ENCODE measurements around the gene PABPC3.

The PABPC3 gene

GRCh38 chr13:25069236-25069635 lies 26.7 kb upstream of the PABPC3 start:
- Mint-ChIP-seq H3K4me1 (no peaks in the 10 kb centered on the region), H3K9me3 (no peaks in the 10 kb centered on the region), H3K4me3 (no peak overlapping the region), H3K27me3 (ENCODE audit: low read depth) (peaks cover 24% of the 10 kb centered on the region), H3K36me3 (ENCODE audit: low read depth) (no peaks in the 10 kb centered on the region), H3K27ac (no peak overlapping the region)
- no peak for TF ChIP-seq CTCF (IDR thresholded peaks at IDR 0.05; ENCODE audit: unreplicated experiment in 3 of 3)

- Mint-ChIP-seq H3K9me3 (no peaks in the 10 kb centered on the region), H3K27ac (no peak overlapping the region), H3K36me3 (ENCODE audit: low read depth) (no peaks in the 10 kb centered on the region), H3K27me3 (ENCODE audit: low read depth) (peaks cover 18% of the 10 kb centered on the region), H3K4me1 (no peaks in the 10 kb centered on the region), H3K4me3 (no peak overlapping the region)
- TF ChIP-seq CTCF (IDR thresholded peaks at IDR 0.05; ENCODE audit: unreplicated experiment in 3 of 3): no peak
These were observed 26.0 kb upstream of the PABPC3 start for GRCh38 chr13:25069911-25070310.

- H3K27me3 Mint-ChIP-seq (ENCODE audit: low read depth): peaks cover 5% of the 10 kb centered on the region
- no peaks in the 10 kb centered on the region for H3K9me3 Mint-ChIP-seq
- H3K4me1 Mint-ChIP-seq: no peaks in the 10 kb centered on the region
- no peak overlapping the region for H3K4me3 Mint-ChIP-seq
- no peak for TF ChIP-seq CTCF (IDR thresholded peaks at IDR 0.05; ENCODE audit: unreplicated experiment in 3 of 3)
- H3K36me3 Mint-ChIP-seq (ENCODE audit: low read depth): no peaks in the 10 kb centered on the region
- H3K27ac Mint-ChIP-seq: no peak overlapping the region
These were observed 15.2 kb upstream of the PABPC3 start for GRCh38 chr13:25080773-25081172.

- H3K4me1 Mint-ChIP-seq: no peaks in the 10 kb centered on the region
- H3K4me3 Mint-ChIP-seq: no peak overlapping the region
- H3K36me3 Mint-ChIP-seq (ENCODE audit: low read depth): no peaks in the 10 kb centered on the region
- no peaks in the 10 kb centered on the region for H3K9me3 Mint-ChIP-seq
- TF ChIP-seq CTCF (IDR thresholded peaks at IDR 0.05; ENCODE audit: unreplicated experiment in 3 of 3): no peak
- H3K27me3 Mint-ChIP-seq (ENCODE audit: low read depth): peaks cover 5% of the 10 kb centered on the region
- H3K27ac Mint-ChIP-seq: no peak overlapping the region
These were observed 11.8 kb upstream of the PABPC3 start for GRCh38 chr13:25084096-25084495.

- peaks cover 11% of the 10 kb centered on the region for H3K27me3 Mint-ChIP-seq (ENCODE audit: low read depth)
These were observed 10.7 kb upstream of the PABPC3 start for GRCh38 chr13:25085125-25085742.

More at GRCh38 chr13:25085125-25085742, 10.7 kb upstream of the PABPC3 start:
- TF ChIP-seq CTCF (IDR thresholded peaks at IDR 0.05; ENCODE audit: unreplicated experiment in 3 of 3): peak; percentile 54 to 67 (median 63)
- Mint-ChIP-seq H3K36me3 (ENCODE audit: low read depth) (no peaks in the 10 kb centered on the region), H3K4me3 (no peak overlapping the region), H3K4me1 (no peaks in the 10 kb centered on the region), H3K9me3 (no peaks in the 10 kb centered on the region), H3K27ac (no peak overlapping the region)
